Keratinocyte (primary cell): ENCODE data around the gene ELF5. TPM values are rescaled to one million over a fixed set of nuclear protein-coding genes. Genes with fewer than 3 reads are reported as not detected.

Experiments
- DNase-seq: peaks from one replicate; pipeline ENCODE4 v3.0.0-alpha.2; 2011; ENCODE audit warnings: low read depth, missing footprints, low spot score
- FAIRE-seq: peaks from 2 replicates; lab custom pipeline; 2011; peaks lifted over from hg19 to GRCh38; lab: Jason Lieb, UNC
- H2AFZ ChIP-seq: 2 replicates; pipeline ENCODE4 v1.6.0; 2012; ENCODE audit warnings: low read length, control low read depth, inconsistent platforms; ENCODE audit not compliant: control insufficient read depth
- H3K27ac ChIP-seq: 2 replicates; pipeline ENCODE4 v1.5.1; 2011; ENCODE audit warnings: low read length; ENCODE audit not compliant: control insufficient read depth, insufficient read depth
- H3K27me3 ChIP-seq: 3 replicates; pipeline ENCODE4 v1.6.0; 2011; ENCODE audit warnings: low read length; ENCODE audit not compliant: control insufficient read depth, insufficient read depth; ENCODE audit errors: extremely low read depth
- H3K36me3 ChIP-seq, 2 experiments: 2 replicates in 1 of 2; 3 replicates in 1 of 2; pipeline ENCODE4 v1.5.1; 2011; ENCODE audit warnings: low read length in 2 of 2, mild to moderate bottlenecking in 1 of 2; ENCODE audit not compliant: control insufficient read depth in 2 of 2, insufficient read depth in 2 of 2; ENCODE audit errors: extremely low read depth in 1 of 2
- H3K4me1 ChIP-seq: 3 replicates; pipeline ENCODE4 v1.5.1; 2011; ENCODE audit warnings: low read length; ENCODE audit not compliant: control insufficient read depth, insufficient read depth; ENCODE audit errors: extremely low read depth
- H3K4me2 ChIP-seq: 3 replicates; pipeline ENCODE4 v1.6.0; 2011; ENCODE audit warnings: low read depth, low read length; ENCODE audit not compliant: control insufficient read depth, insufficient read depth; ENCODE audit errors: extremely low read depth
- H3K4me3 ChIP-seq, 3 experiments: fragments of 200-600 bp in 1 of 3; sonication (generic) in 1 of 3; 2 replicates in 2 of 3; 3 replicates in 1 of 3; pipeline ENCODE4 v1.5.1; 2011 to 2016; ENCODE audit warnings: low read length in 3 of 3, mild to moderate bottlenecking in 3 of 3, control low read depth in 2 of 3, inconsistent platforms in 1 of 3, low read depth in 1 of 3, mixed read lengths in 1 of 3, mixed run types in 1 of 3, moderate library complexity in 1 of 3; ENCODE audit not compliant: control insufficient read depth in 2 of 3, insufficient read depth in 2 of 3; ENCODE audit errors: extremely low read depth in 1 of 3
- H3K79me2 ChIP-seq: 2 replicates; pipeline ENCODE4 v1.6.0; 2012; ENCODE audit warnings: low read length; ENCODE audit not compliant: control insufficient read depth, insufficient read depth
- H3K9ac ChIP-seq: 3 replicates; pipeline ENCODE4 v1.6.0; 2011; ENCODE audit warnings: low read length; ENCODE audit not compliant: control insufficient read depth, insufficient read depth; ENCODE audit errors: extremely low read depth
- H3K9me1 ChIP-seq: 3 replicates; pipeline ENCODE4 v1.6.0; 2011; ENCODE audit warnings: low read length; ENCODE audit not compliant: control insufficient read depth, insufficient read depth; ENCODE audit errors: extremely low read depth
- H3K9me3 ChIP-seq: 2 replicates; pipeline ENCODE4 v1.5.1; 2012; ENCODE audit warnings: low read depth, low read length; ENCODE audit not compliant: control insufficient read depth
- H4K20me1 ChIP-seq: 3 replicates; pipeline ENCODE4 v1.6.0; 2011; ENCODE audit warnings: low read length; ENCODE audit not compliant: control insufficient read depth, insufficient read depth; ENCODE audit errors: extremely low read depth
- CTCF ChIP-seq, 3 experiments: IDR thresholded peaks in 1 of 3; conservative IDR thresholded peaks in 1 of 3; optimal IDR thresholded peaks in 1 of 3; 2 replicates in 2 of 3; 3 replicates in 1 of 3; pipeline versions ENCODE3 to v1.5.1; 2011; ENCODE audit warnings: low read length in 3 of 3, mild to moderate bottlenecking in 3 of 3, moderate library complexity in 2 of 3, control low read depth in 1 of 3, inconsistent platforms in 1 of 3; ENCODE audit not compliant: insufficient read depth in 2 of 3; ENCODE audit errors: extremely low read depth in 1 of 3
- EZH2 ChIP-seq: IDR thresholded peaks from one replicate; pipeline ENCODE4 v1.6.1; 2012; ENCODE audit warnings: inconsistent platforms, mild to moderate bottlenecking, low read length, moderate library complexity
- dilution Hi-C: fragments of 300-500 bp; cut with MboI; formaldehyde crosslinking; loops from one replicate; pipeline ENCODE4 v1.7.0; 2020; ENCODE audit warnings: low sequenced_read_pairs; ENCODE audit not compliant: extremely low pct_ligation_motif_present
- polyA plus RNA-seq, 5 experiments: library from polyadenylated mRNA; depleted of rRNA in 3 of 5; stranded (reverse) in 3 of 5; stranded (forward) in 1 of 5; unstranded in 1 of 5; fragments of >200 nt; gene quantifications; 1 replicate in 1 of 5; 2 replicates in 3 of 5; 3 replicates in 1 of 5; pipeline versions ENCODE4 v1.2.1 to v1.2.3, GENCODE V29; 2011 to 2012; ENCODE audit warnings: missing spikeins in 2 of 5, low read depth in 1 of 5, low replicate concordance in 1 of 5

The ELF5 gene
- polyA plus RNA-seq, 1 donor (not counting 4 experiments of a cell fraction or from before 2014, with no cell fraction given), result not detected

GRCh38 chr11:34522188-34522587, 8.6 kb upstream of the ELF5 start:
- H3K27ac ChIP-seq, result no peak overlapping the region
- DNase-seq (no peak), FAIRE-seq (no peak)
- H3K9ac ChIP-seq, result no peak overlapping the region
- no peaks in the 10 kb centered on the region for H3K79me2 ChIP-seq
- no peaks in the 10 kb centered on the region for H4K20me1 ChIP-seq
- TF ChIP-seq EZH2, result no peak
- no peak for TF ChIP-seq CTCF (optimal IDR thresholded peaks at IDR 0.05 in 1 of 3, IDR thresholded peaks at IDR 0.05 in 1 of 3, conservative IDR thresholded peaks at IDR 0.05 in 1 of 3; ENCODE audit: extremely low read depth in 1 of 3, insufficient read depth in 2 of 3, low read length in 3 of 3)
- no peak overlapping the region for H2AFZ ChIP-seq
- no peaks in the 10 kb centered on the region for H3K9me1 ChIP-seq
- no peaks in the 10 kb centered on the region for H3K27me3 ChIP-seq
- no peaks in the 10 kb centered on the region for H3K4me1 ChIP-seq
- no peaks in the 10 kb centered on the region for H3K9me3 ChIP-seq
- dilution Hi-C loops, result no loop called here
- no peak overlapping the region for H3K4me2 ChIP-seq
- H3K36me3 ChIP-seq, result no peaks in the 10 kb centered on the region
- H3K4me3 ChIP-seq, result no peak overlapping the region

DNA sequence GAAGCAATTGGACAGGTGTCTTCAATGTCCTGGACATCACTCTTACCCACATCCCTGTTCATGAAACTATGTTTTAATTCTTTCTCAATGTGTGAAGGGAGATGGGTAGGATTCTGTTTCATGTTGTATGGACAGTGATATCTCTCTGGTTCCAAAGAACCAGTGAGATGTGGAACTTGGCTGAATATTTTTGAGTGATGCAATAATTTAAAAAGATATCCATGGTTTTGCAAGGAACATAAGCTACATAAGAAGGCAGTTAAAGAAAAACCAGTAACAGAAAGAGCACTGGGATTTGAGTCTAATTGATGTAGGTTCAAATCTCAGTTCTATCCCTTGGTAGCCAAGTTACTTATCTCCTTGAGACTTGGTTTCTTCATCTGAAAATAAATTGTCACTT, 7.7 kb upstream of the ELF5 start:
- TF ChIP-seq CTCF (optimal IDR thresholded peaks at IDR 0.05 in 1 of 3, IDR thresholded peaks at IDR 0.05 in 1 of 3, conservative IDR thresholded peaks at IDR 0.05 in 1 of 3; ENCODE audit: extremely low read depth in 1 of 3, insufficient read depth in 2 of 3, low read length in 3 of 3) (no peak), EZH2 (no peak)

More for the DNA sequence above, 7.7 kb upstream of the ELF5 start:
- no peaks in the 10 kb centered on the region for H4K20me1 ChIP-seq
- dilution Hi-C loops, result no loop called here
- no peak for FAIRE-seq
- no peaks in the 10 kb centered on the region for H3K4me1 ChIP-seq
- no peaks in the 10 kb centered on the region for H3K36me3 ChIP-seq
- no peaks in the 10 kb centered on the region for H3K79me2 ChIP-seq
- no peaks in the 10 kb centered on the region for H3K27me3 ChIP-seq
- H3K9me1 ChIP-seq, result no peaks in the 10 kb centered on the region
- H3K4me3 ChIP-seq, result no peak overlapping the region
- H3K9me3 ChIP-seq, result no peaks in the 10 kb centered on the region
- no peak overlapping the region for H3K27ac ChIP-seq
- DNase-seq, result no peak
- no peak overlapping the region for H3K4me2 ChIP-seq
- no peak overlapping the region for H2AFZ ChIP-seq
- no peak overlapping the region for H3K9ac ChIP-seq
